Activated CD8-positive, alpha-beta memory T cell treated with anti-CD3 and anti-CD28 coated beads, Interleukin-2, amount 50 U/mL, for 4 hours (primary cell): ENCODE data around the gene TPP2.

Experiments
- DNase-seq: peaks from one replicate; pipeline ENCODE4 v3.0.0-alpha.2; 2020

TPP2 gene

GRCh38 chr13:102658660-102659059, 61.9 kb downstream of the TPP2 start:
- DNase-seq, result no peak

GRCh38 chr13:102659168-102659713, 62.5 kb downstream of the TPP2 start:
- no peak for DNase-seq

- DNase-seq, result no peak
Observed at GRCh38 chr13:102667023-102667422, 70.2 kb downstream of the TPP2 start.

GRCh38 chr13:102667911-102668310, 71.1 kb downstream of the TPP2 start:
- no peak for DNase-seq

GRCh38 chr13:102670130-102670529, 73.3 kb downstream of the TPP2 start:
- no peak for DNase-seq

GRCh38 chr13:102675115-102675514, 78.3 kb downstream of the TPP2 start:
- no peak for DNase-seq

GRCh38 chr13:102677122-102677521, 80.3 kb downstream of the TPP2 start:
- DNase-seq, result no peak

- no peak for DNase-seq
Observed at GRCh38 chr13:102678339-102679107, 81.7 kb downstream of the TPP2 start.

- no peak for DNase-seq
Observed at GRCh38 chr13:102679449-102680132, 82.8 kb downstream of the TPP2 start.

GRCh38 chr13:102680133-102680717, 83.4 kb downstream of the TPP2 start:
- DNase-seq, result no peak

GRCh38 chr13:102680842-102681740, 84.3 kb downstream of the TPP2 start:
- no peak for DNase-seq

GRCh38 chr13:102682211-102682610, 85.4 kb downstream of the TPP2 start:
- DNase-seq, result no peak

- no peak for DNase-seq
Observed at GRCh38 chr13:102682727-102683126, 85.9 kb downstream of the TPP2 start.

- DNase-seq, result no peak
Observed at GRCh38 chr13:102683637-102684036, 86.9 kb downstream of the TPP2 start.

GRCh38 chr13:102686024-102686423, 89.2 kb downstream of the TPP2 start:
- DNase-seq, result no peak

GRCh38 chr13:102687520-102687919, 90.7 kb downstream of the TPP2 start:
- DNase-seq, result no peak

- no peak for DNase-seq
Observed at GRCh38 chr13:102688306-102688973, 91.7 kb downstream of the TPP2 start.

GRCh38 chr13:102690883-102691282, 94.1 kb downstream of the TPP2 start:
- no peak for DNase-seq

- no peak for DNase-seq
Observed at GRCh38 chr13:102692491-102692826, 95.7 kb downstream of the TPP2 start.

- DNase-seq, result no peak
Observed at GRCh38 chr13:102693250-102693649, 96.5 kb downstream of the TPP2 start.

- no peak for DNase-seq
Observed at GRCh38 chr13:102693776-102694175, 97.0 kb downstream of the TPP2 start.

- DNase-seq, result no peak
Observed at GRCh38 chr13:102694937-102695336, 98.2 kb downstream of the TPP2 start, which contains the start of gene METTL21C. Gene METTL21C (minus strand): TSS chr13:102695044. CDS start chr13:102694498, 546 bp downstream.
